Endodermal cell (in vitro differentiated cells): ENCODE data around the gene BCL2. TPM values are rescaled to one million over a fixed set of nuclear protein-coding genes. Genes with fewer than 3 reads are reported as not detected.

Experiments used
- DNase-seq: peaks from one replicate; pipeline ENCODE4 v3.0.0-alpha.2; 2017
- H3K27ac ChIP-seq: 2 replicates; pipeline ENCODE4 v1.5.1; 2013; ENCODE audit warnings: mild to moderate bottlenecking, low read depth, low read length, moderate library complexity
- H3K27me3 ChIP-seq: 2 replicates; pipeline ENCODE4 v1.6.1; 2013; ENCODE audit warnings: mild to moderate bottlenecking, low read length, moderate library complexity; ENCODE audit not compliant: insufficient read depth, control insufficient read depth, poor library complexity, severe bottlenecking
- H3K36me3 ChIP-seq: 2 replicates; pipeline ENCODE4 v1.7.0; 2013; ENCODE audit warnings: mild to moderate bottlenecking, low read length, moderate library complexity; ENCODE audit not compliant: control insufficient read depth, insufficient read depth
- H3K4me1 ChIP-seq: one replicate; pipeline ENCODE4 v1.7.0; 2013; ENCODE audit warnings: low read length; ENCODE audit not compliant: control insufficient read depth, insufficient read depth
- H3K4me3 ChIP-seq: 2 replicates; pipeline ENCODE4 v1.5.1; 2013; ENCODE audit warnings: mild to moderate bottlenecking, low read length, moderate library complexity
- H3K9ac ChIP-seq: 2 replicates; pipeline ENCODE4 v1.6.1; 2013; ENCODE audit warnings: mild to moderate bottlenecking, low read length, moderate library complexity; ENCODE audit not compliant: poor library complexity, severe bottlenecking; ENCODE audit errors: extremely low read depth
- H3K9me3 ChIP-seq: 2 replicates; pipeline ENCODE4 v1.6.1; 2013; ENCODE audit warnings: mild to moderate bottlenecking, low read length, moderate library complexity; ENCODE audit not compliant: control insufficient read depth
- H3K27ac Mint-ChIP-seq: 2 replicates; pipeline ENCODE4 v1.8.0; 2020; ENCODE audit warnings: mixed read lengths
- H3K27me3 Mint-ChIP-seq: 2 replicates; pipeline ENCODE4 v1.8.0; 2021; ENCODE audit warnings: mild to moderate bottlenecking, mixed read lengths; ENCODE audit not compliant: insufficient read depth
- H3K36me3 Mint-ChIP-seq: 2 replicates; pipeline ENCODE4 v1.8.0; 2020; ENCODE audit warnings: low read depth, mixed read lengths
- H3K4me1 Mint-ChIP-seq: 2 replicates; pipeline ENCODE4 v1.8.0; 2020; ENCODE audit warnings: mixed read lengths
- H3K4me3 Mint-ChIP-seq: 2 replicates; pipeline ENCODE4 v1.8.0; 2020; ENCODE audit warnings: mild to moderate bottlenecking, moderate library complexity, mixed read lengths
- H3K9me3 Mint-ChIP-seq: 2 replicates; pipeline ENCODE4 v1.8.0; 2020; ENCODE audit warnings: mild to moderate bottlenecking, mixed read lengths
- CTCF ChIP-seq: fragments of 200-600 bp; sonication (generic); conservative IDR thresholded peaks from 2 replicates; pipeline ENCODE4 v1.5.0; 2021; ENCODE audit warnings: antibody characterized with exemption, mild to moderate bottlenecking
- WGBS, 2 experiments: methylation state at CpG; one replicate each; pipeline versions ENCODE4 v1.1.5 to v1.1.7; 2013; ENCODE audit warnings: missing lambda C conversion rate in 2 of 2, mixed read lengths in 1 of 2; ENCODE audit not compliant: insufficient coverage in 1 of 2, insufficient read length in 1 of 2; 5-methylcytosine and 5-hydroxymethylcytosine counted together
- total RNA-seq, 2 donors: library from RNA; stranded (reverse); fragmentation: NEBNext Ultra II Directional in 1 of 2; extraction: Animal tissue kit (Norgen Biotek cat#: 25700) in 1 of 2; gene quantifications; 2 replicates in 1 of 2; 3 replicates in 1 of 2; pipeline ENCODE4 v1.2.1, GENCODE V29; 2021

BCL2 gene
- total RNA-seq, 2 donors from 2014 or later: 1.4 to 2.3 TPM

GRCh38 chr18:63079114-63079513 lies 240.5 kb downstream of the BCL2 start:
- Mint-ChIP-seq H3K9me3 (peaks cover 2% of the 10 kb centered on the region), H3K4me1 (no peaks in the 10 kb centered on the region), H3K36me3 (no peaks in the 10 kb centered on the region), H3K27me3 (no peaks in the 10 kb centered on the region), H3K4me3 (no peak overlapping the region), H3K27ac (no peak overlapping the region)
- Histone ChIP-seq H3K36me3 (no peaks in the 10 kb centered on the region), H3K27me3 (no peaks in the 10 kb centered on the region), H3K4me1 (no peaks in the 10 kb centered on the region), H3K27ac (no peak overlapping the region), H3K9me3 (no peaks in the 10 kb centered on the region), H3K4me3 (no peak overlapping the region), H3K9ac (no peak overlapping the region)
- 89 to 90% methylated on average over 1 of the region's 1 CpG for WGBS, 2 experiments
- peak; percentile 22 for DNase-seq
- no peak for TF ChIP-seq CTCF

GRCh38 chr18:63078471-63078870 lies 241.1 kb downstream of the BCL2 start:
- no peak for DNase-seq
- 84 to 100% methylated on average over 1 to 2 of the region's 4 CpGs for WGBS, 2 experiments
- Mint-ChIP-seq H3K27ac (no peak overlapping the region), H3K4me3 (no peak overlapping the region), H3K9me3 (peaks cover 2% of the 10 kb centered on the region), H3K4me1 (no peaks in the 10 kb centered on the region), H3K36me3 (no peaks in the 10 kb centered on the region), H3K27me3 (no peaks in the 10 kb centered on the region)
- Histone ChIP-seq H3K4me3 (no peak overlapping the region), H3K4me1 (no peaks in the 10 kb centered on the region), H3K27me3 (no peaks in the 10 kb centered on the region), H3K9me3 (no peaks in the 10 kb centered on the region), H3K9ac (no peak overlapping the region), H3K36me3 (no peaks in the 10 kb centered on the region), H3K27ac (no peak overlapping the region)
- no peak for TF ChIP-seq CTCF

- no peaks in the 10 kb centered on the region for H3K27me3 Mint-ChIP-seq
- H3K9me3 ChIP-seq: no peaks in the 10 kb centered on the region
- no peaks in the 10 kb centered on the region for H3K36me3 Mint-ChIP-seq
- no peak for TF ChIP-seq CTCF
- H3K4me3 Mint-ChIP-seq: peak overlapping the region; percentile 60
- peak overlapping the region; percentile 31 for H3K27ac Mint-ChIP-seq
- H3K27me3 ChIP-seq: no peaks in the 10 kb centered on the region
- H3K4me1 Mint-ChIP-seq: no peaks in the 10 kb centered on the region
- WGBS, 2 experiments: 8 to 19% methylated on average over 13 to 19 of the region's 19 CpGs
- peak; percentile 93 for DNase-seq
- H3K4me3 ChIP-seq: peak overlapping the region; percentile 77
- no peaks in the 10 kb centered on the region for H3K4me1 ChIP-seq
- H3K27ac ChIP-seq: no peak overlapping the region
- no peaks in the 10 kb centered on the region for H3K36me3 ChIP-seq
- no peaks in the 10 kb centered on the region for H3K9me3 Mint-ChIP-seq
- H3K9ac ChIP-seq: no peak overlapping the region
Observed at GRCh38 chr18:63074981-63075404, 244.6 kb downstream of the BCL2 start.
